Esophagus squamous epithelium (tissue), 5 donors: Measurements from ENCODE around the gene ACVR2B. TPM values are rescaled to one million over a fixed set of nuclear protein-coding genes. Genes with fewer than 3 reads are reported as not detected.

ENCODE experiments used
- DNase-seq: peaks from one replicate; lab custom pipeline; 2025; lab: John Stamatoyannopoulos, UW
- H3K27ac ChIP-seq, 4 donors: fragments of 200-600 bp; sonication (generic); one replicate each; pipeline ENCODE4 v1.5.1; 2016 to 2019; ENCODE audit warnings: mild to moderate bottlenecking in 1 of 4
- H3K27me3 ChIP-seq, 4 donors: fragments of 200-600 bp; sonication (generic); 1 replicate in 3 of 4; 2 replicates in 1 of 4; pipeline versions ENCODE4 v1.5.1 to v1.6.0; 2017 to 2021; ENCODE audit warnings: antibody characterized with exemption in 1 of 4
- H3K36me3 ChIP-seq, 3 donors: fragments of 200-600 bp; sonication (generic); one replicate each; pipeline ENCODE4 v1.5.1; 2016 to 2019
- H3K4me1 ChIP-seq, 3 donors: fragments of 200-600 bp; sonication (generic); one replicate each; pipeline ENCODE4 v1.5.1; 2017 to 2019
- H3K4me3 ChIP-seq, 4 donors: fragments of 200-600 bp; sonication (generic); 1 replicate in 3 of 4; 2 replicates in 1 of 4; pipeline ENCODE4 v1.5.1; 2016 to 2019; ENCODE audit warnings: mild to moderate bottlenecking in 2 of 4, moderate library complexity in 1 of 4
- H3K9me3 ChIP-seq, 3 donors: fragments of 200-600 bp; sonication (generic); one replicate each; pipeline ENCODE4 v1.5.1; 2016 to 2019
- POLR2A ChIP-seq, 4 donors: fragments of 450-650 bp; IDR thresholded peaks; one replicate each; pipeline ENCODE4 v1.6.1; 2017; ENCODE audit warnings: antibody characterized with exemption in 4 of 4, mild to moderate bottlenecking in 4 of 4, moderate library complexity in 3 of 4
- WGBS, 2 donors: methylation state at CpG; one replicate each; pipeline ENCODE4 v1.1.5; 2018; 5-methylcytosine and 5-hydroxymethylcytosine counted together
- intact Hi-C: fragments of 100-400 bp; cut with DNase I; formaldehyde crosslinking; loops from one replicate; pipeline ENCODE4 v1.15.0; 2022
- total RNA-seq, 4 donors: library from RNA; depleted of rRNA; stranded (reverse); fragments of >200 nt; gene quantifications; one replicate each; pipeline ENCODE4 v1.1.0, GENCODE V29; 2016
- TF ChIP-seq, protein P1 (sequence below), 6 experiments: fragments of 450-650 bp in 4 of 6; fragments of 200-600 bp in 2 of 6; sonication (generic) in 2 of 6; IDR thresholded peaks; one replicate each; pipeline ENCODE4 v1.5.1; 2016 to 2019; ENCODE audit warnings: antibody characterized with exemption in 6 of 6, mild to moderate bottlenecking in 4 of 6, moderate library complexity in 4 of 6
- donor health status: DM: yes; HTN: yes; CAD: no.

ACVR2B gene
- total RNA-seq, 4 donors from 2014 or later, result 1.1 to 4.0 (median 2.4) TPM

GRCh38 chr3:38468765-38469164 is 15.1 kb downstream of the ACVR2B start:
- H3K27me3 ChIP-seq, result no peaks in the 10 kb centered on the region
- no peak for DNase-seq
- WGBS, 2 donors, result 100% methylated on average over 1 of the region's 1 CpG
- peaks cover 0 to 7% (median 0%) of the 10 kb centered on the region in 3 donors for H3K4me1 ChIP-seq
- H3K36me3 ChIP-seq, result no peaks in the 10 kb centered on the region
- H3K4me3 ChIP-seq, result no peak overlapping the region
- no peak overlapping the region for H3K27ac ChIP-seq
- TF ChIP-seq POLR2A (IDR thresholded peaks at IDR 0.05), result no peak
- TF ChIP-seq, protein P1, sequence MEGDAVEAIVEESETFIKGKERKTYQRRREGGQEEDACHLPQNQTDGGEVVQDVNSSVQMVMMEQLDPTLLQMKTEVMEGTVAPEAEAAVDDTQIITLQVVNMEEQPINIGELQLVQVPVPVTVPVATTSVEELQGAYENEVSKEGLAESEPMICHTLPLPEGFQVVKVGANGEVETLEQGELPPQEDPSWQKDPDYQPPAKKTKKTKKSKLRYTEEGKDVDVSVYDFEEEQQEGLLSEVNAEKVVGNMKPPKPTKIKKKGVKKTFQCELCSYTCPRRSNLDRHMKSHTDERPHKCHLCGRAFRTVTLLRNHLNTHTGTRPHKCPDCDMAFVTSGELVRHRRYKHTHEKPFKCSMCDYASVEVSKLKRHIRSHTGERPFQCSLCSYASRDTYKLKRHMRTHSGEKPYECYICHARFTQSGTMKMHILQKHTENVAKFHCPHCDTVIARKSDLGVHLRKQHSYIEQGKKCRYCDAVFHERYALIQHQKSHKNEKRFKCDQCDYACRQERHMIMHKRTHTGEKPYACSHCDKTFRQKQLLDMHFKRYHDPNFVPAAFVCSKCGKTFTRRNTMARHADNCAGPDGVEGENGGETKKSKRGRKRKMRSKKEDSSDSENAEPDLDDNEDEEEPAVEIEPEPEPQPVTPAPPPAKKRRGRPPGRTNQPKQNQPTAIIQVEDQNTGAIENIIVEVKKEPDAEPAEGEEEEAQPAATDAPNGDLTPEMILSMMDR (IDR thresholded peaks at IDR 0.05), result no peak
- intact Hi-C loops, result no loop called here
- peaks cover 0 to 14% (median 0%) of the 10 kb centered on the region in 3 donors for H3K9me3 ChIP-seq

DNA sequence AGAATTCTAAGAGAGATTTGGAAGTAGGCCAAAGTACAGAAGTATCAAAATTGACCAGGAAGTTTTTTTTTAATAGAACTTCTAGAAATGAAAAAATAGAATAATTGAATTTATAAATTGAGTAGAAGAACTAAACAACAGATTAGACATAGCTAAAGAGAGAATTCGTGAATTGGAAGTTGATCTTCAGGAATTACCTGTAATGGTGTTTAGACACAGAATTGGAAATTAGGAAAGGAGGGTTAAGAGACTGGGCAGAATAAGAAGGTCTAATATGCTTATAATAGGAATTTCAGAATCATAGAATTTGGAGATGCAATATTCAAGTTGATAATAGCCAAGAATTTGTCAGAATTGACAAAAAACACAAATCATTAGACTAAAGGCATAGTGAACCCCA is 16.2 kb downstream of the ACVR2B start:
- no peaks in the 10 kb centered on the region for H3K27me3 ChIP-seq
- no peak overlapping the region for H3K27ac ChIP-seq
- peaks cover 0 to 7% (median 0%) of the 10 kb centered on the region in 3 donors for H3K4me1 ChIP-seq
- intact Hi-C loops, result loop anchor here (10.0 kb wide), 1 partner anchor 355 kb away; no protein-coding TSS in a partner anchor
- no peaks in the 10 kb centered on the region for H3K36me3 ChIP-seq
- no peak overlapping the region for H3K4me3 ChIP-seq
- WGBS, 2 donors, result 90 to 96% methylated on average over 1 of the region's 1 CpG
- peaks cover 0 to 14% (median 0%) of the 10 kb centered on the region in 3 donors for H3K9me3 ChIP-seq
- no peak for DNase-seq
- no peak for TF ChIP-seq POLR2A (IDR thresholded peaks at IDR 0.05)
- TF ChIP-seq, protein P1 (IDR thresholded peaks at IDR 0.05), result no peak

DNA sequence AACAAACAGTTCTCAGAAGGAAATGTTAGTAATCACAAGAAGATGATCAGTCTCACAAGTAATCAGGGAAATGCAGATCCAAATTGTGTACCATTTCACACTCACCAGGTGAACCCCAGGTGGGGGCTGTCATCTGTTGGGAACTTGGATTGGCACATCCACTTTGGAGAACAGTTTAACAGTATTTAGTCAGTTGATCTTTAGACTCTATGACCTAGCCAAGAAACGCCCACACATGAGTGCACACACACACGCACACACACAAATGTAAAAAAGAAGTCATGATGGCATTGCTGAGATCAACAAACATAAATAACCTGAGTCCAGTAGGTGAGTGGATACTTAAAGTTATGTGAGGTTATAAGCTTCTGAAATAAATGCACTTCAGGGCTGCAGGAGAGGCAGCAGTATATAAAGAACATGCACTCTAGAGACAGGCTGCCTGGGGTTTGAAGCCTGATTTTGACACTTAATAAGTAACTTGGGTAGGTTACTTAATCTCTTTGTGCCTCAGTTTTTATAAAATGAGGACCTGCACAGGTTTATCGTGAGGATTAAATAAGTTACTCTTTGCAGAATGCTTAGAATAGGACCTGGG is 17.7 kb downstream of the ACVR2B start:
- Histone ChIP-seq H3K27ac (no peak overlapping the region), H3K9me3 (peaks cover 0 to 14% (median 0%) of the 10 kb centered on the region in 3 donors), H3K4me1 (peaks cover 0 to 7% (median 0%) of the 10 kb centered on the region in 3 donors), H3K27me3 (no peaks in the 10 kb centered on the region), H3K36me3 (no peaks in the 10 kb centered on the region), H3K4me3 (no peak overlapping the region)
- TF ChIP-seq POLR2A (IDR thresholded peaks at IDR 0.05), result no peak
- TF ChIP-seq, protein P1 (IDR thresholded peaks at IDR 0.05), result no peak
- intact Hi-C loops, result loop anchor here (10.0 kb wide), 1 partner anchor 357 kb away; no protein-coding TSS in a partner anchor
- 69 to 80% methylated on average over 3 of the region's 3 CpGs for WGBS, 2 donors
- no peak for DNase-seq

DNA sequence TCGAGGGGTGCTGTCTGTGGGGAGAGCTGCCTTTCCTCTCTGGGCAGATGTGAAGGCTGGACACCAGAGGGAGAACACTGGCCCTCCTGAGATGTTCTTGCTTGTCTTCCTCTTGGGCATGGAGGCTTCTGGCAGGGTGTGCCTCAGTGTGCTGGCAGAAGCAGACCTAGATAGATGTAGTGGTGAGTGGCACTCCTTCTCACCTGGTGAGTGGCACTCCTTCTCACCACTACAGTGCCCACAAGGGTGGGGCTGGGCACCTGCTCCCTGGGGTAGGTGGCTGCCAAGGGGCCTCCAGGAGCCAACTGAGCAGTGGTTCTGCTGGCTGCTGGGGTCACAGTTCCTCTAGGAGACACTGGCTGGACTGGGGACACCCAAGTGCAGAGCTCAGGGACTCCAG is 18.7 kb downstream of the ACVR2B start:
- H3K36me3 ChIP-seq, result no peaks in the 10 kb centered on the region
- H3K9me3 ChIP-seq, result peaks cover 0 to 14% (median 0%) of the 10 kb centered on the region in 3 donors
- peaks cover 0 to 7% (median 0%) of the 10 kb centered on the region in 3 donors for H3K4me1 ChIP-seq
- TF ChIP-seq POLR2A (IDR thresholded peaks at IDR 0.05), result no peak
- TF ChIP-seq, protein P1 (IDR thresholded peaks at IDR 0.05), result no peak
- intact Hi-C loops, result loop anchor here (10.0 kb wide), 1 partner anchor 358 kb away; no protein-coding TSS in a partner anchor
- no peaks in the 10 kb centered on the region for H3K27me3 ChIP-seq
- no peak overlapping the region for H3K27ac ChIP-seq
- no CpG with 5 or more reads among the region's 1 CpG for WGBS, 2 donors
- no peak for DNase-seq
- H3K4me3 ChIP-seq, result no peak overlapping the region

DNA sequence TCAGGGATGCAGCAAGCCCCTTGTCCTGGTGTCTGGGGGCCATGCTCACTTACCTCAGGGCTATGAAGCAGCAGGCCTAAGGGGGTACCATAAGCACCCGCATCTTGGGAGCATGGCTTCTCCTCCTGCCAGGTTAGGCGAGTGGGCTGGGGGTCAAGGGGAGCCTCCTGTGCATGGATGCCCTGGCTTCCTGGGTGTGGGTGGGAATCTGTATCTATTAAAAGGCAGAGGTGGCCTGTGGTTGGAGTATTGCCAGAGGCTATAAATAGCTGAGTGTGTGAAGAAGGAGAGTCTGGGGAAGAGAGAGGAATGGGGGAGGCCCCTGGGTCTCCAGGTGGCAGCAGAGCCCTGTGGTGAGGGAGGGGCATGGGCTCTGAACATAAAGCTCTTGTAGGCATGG is 19.5 kb downstream of the ACVR2B start:
- Histone ChIP-seq H3K36me3 (peaks cover 0 to 7% (median 0%) of the 10 kb centered on the region in 3 donors), H3K9me3 (peaks cover 0 to 14% (median 0%) of the 10 kb centered on the region in 3 donors), H3K27ac (no peak overlapping the region), H3K4me1 (peaks cover 0 to 7% (median 0%) of the 10 kb centered on the region in 3 donors), H3K27me3 (no peaks in the 10 kb centered on the region), H3K4me3 (no peak overlapping the region)
- DNase-seq, result no peak
- intact Hi-C loops, result loop anchor here (10.0 kb wide), 1 partner anchor 358 kb away; no protein-coding TSS in a partner anchor
- WGBS, 2 donors, result 82% methylated on average over 2 of the region's 2 CpGs; no CpG with 5 or more reads in 1 of the 2 donors
- TF ChIP-seq, protein P1 (IDR thresholded peaks at IDR 0.05), result no peak
- TF ChIP-seq POLR2A (IDR thresholded peaks at IDR 0.05), result no peak
